ENCODE measurements around the gene LRP6. TPM values are rescaled to one million over a fixed set of nuclear protein-coding genes. Genes with fewer than 3 reads are reported as not detected.
A peak's percentile ranks its signal among the peaks of the same experiment; 100 is the strongest.

Gene LRP6
- total and polyA plus RNA-seq, 2 of the 13 experiments (the other 11 are each of a cell fraction or from before 2014, with no cell fraction given), result 33.8 to 42.0 TPM

- peak; percentile 44; the same call in 1 of the 2 replicates for TF ChIP-seq ZNF280B (CRISPR knock-in tag; IDR thresholded peaks at IDR 0.05; ENCODE audit: borderline replicate concordance)
- no peak for TF ChIP-seq ZBTB43 (CRISPR knock-in tag; conservative IDR thresholded peaks at IDR 0.05)
- no peak for TF ChIP-seq TBL1XR1 (IDR thresholded peaks at IDR 0.05; ENCODE audit: borderline replicate concordance, low read length, partially characterized antibody)
- peak; percentile 81 for TF ChIP-seq TEAD3 (CRISPR knock-in tag; optimal IDR thresholded peaks at IDR 0.05; ENCODE audit: borderline replicate concordance)
- TF ChIP-seq ZNF574 (CRISPR knock-in tag; IDR thresholded peaks at IDR 0.05), result 0 out of 2 replicates have a peak, but pooled peaks have one; percentile 24
- peak; percentile 26; the same call in 1 of the 2 replicates for TF ChIP-seq STAG1 (CRISPR knock-in tag; IDR thresholded peaks at IDR 0.05)
- TF ChIP-seq ZNF224 (CRISPR knock-in tag; IDR thresholded peaks at IDR 0.05), result 0 out of 2 replicates have a peak, but pooled peaks have one; percentile 58
- no peak for TF ChIP-seq ZNF644 (CRISPR knock-in tag; IDR thresholded peaks at IDR 0.05; ENCODE audit: low read depth)
- 0 out of 2 replicates have a peak, but pooled peaks have one; percentile 37 for TF ChIP-seq NRL (CRISPR knock-in tag; IDR thresholded peaks at IDR 0.05; ENCODE audit: borderline replicate concordance)
- TF ChIP-seq CBX5 (CRISPR knock-in tag; IDR thresholded peaks at IDR 0.05; ENCODE audit: borderline replicate concordance), result 0 out of 2 replicates have a peak, but pooled peaks have one; percentile 16
- TF ChIP-seq MAX (IDR thresholded peaks at IDR 0.05), result 0 out of 2 replicates have a peak, but pooled peaks have one; percentile 28
- 0 out of 2 replicates have a peak, but pooled peaks have one; percentile 56 for TF ChIP-seq ZNF598 (CRISPR knock-in tag; IDR thresholded peaks at IDR 0.05; ENCODE audit: borderline replicate concordance)
- TF ChIP-seq ZEB1 (IDR thresholded peaks at IDR 0.05; ENCODE audit: insufficient replicate concordance, low read depth), result peak; percentile 66
- 0 out of 2 replicates have a peak, but pooled peaks have one; percentile 41 for TF ChIP-seq NFKB2 (CRISPR knock-in tag; IDR thresholded peaks at IDR 0.05; ENCODE audit: borderline replicate concordance)
- TF ChIP-seq HNRNPK (IDR thresholded peaks at IDR 0.05; ENCODE audit: low read depth, low read length, poor library complexity, severe bottlenecking), result no peak
- no peak for TF ChIP-seq BORCS8-MEF2B (CRISPR knock-in tag; IDR thresholded peaks at IDR 0.05)
- TF ChIP-seq ZBTB49 (CRISPR knock-in tag; IDR thresholded peaks at IDR 0.05; ENCODE audit: borderline replicate concordance), result no peak
These were observed 194.6 kb downstream of the LRP6 start (continued) for GRCh38 chr12:12072064-12072760.

All from HepG2 (cell line).